Left lung (tissue), 10 donors: ENCODE data around the gene SYNDIG1. TPM values are rescaled to one million over a fixed set of nuclear protein-coding genes. Genes with fewer than 3 reads are reported as not detected.

Source experiments
- ATAC-seq: fragments of 200-7000 bp; cut with Tn5 transposase; one replicate; pipeline ENCODE4 v1.9.1; 2020; ENCODE audit warnings: moderate library complexity
- DNase-seq, 4 donors: peaks; one replicate each; pipeline ENCODE4 v3.0.0-alpha.2; 2013 to 2020
- H3K27ac ChIP-seq, 2 donors: fragments of 200-600 bp; sonication (generic) in 1 of 2; one replicate each; pipeline versions ENCODE4 v1.5.0 to v1.8.0; 2020 to 2021
- H3K27me3 ChIP-seq, 2 donors: fragments of 200-600 bp; sonication (generic) in 1 of 2; one replicate each; pipeline versions ENCODE4 v1.5.0 to v1.8.0; 2020 to 2021
- H3K36me3 ChIP-seq, 2 donors: fragments of 200-600 bp; sonication (generic) in 1 of 2; one replicate each; pipeline versions ENCODE4 v1.5.0 to v1.8.0; 2020 to 2021
- H3K4me1 ChIP-seq, 2 donors: fragments of 200-600 bp; one replicate each; pipeline ENCODE4 v1.8.0; 2021
- H3K4me3 ChIP-seq, 2 donors: fragments of 200-600 bp; sonication (generic) in 1 of 2; one replicate each; pipeline versions ENCODE4 v1.5.0 to v1.8.0; 2020 to 2021; ENCODE audit warnings: mild to moderate bottlenecking in 1 of 2
- H3K9me3 ChIP-seq, 2 donors: fragments of 200-600 bp; sonication (generic) in 1 of 2; one replicate each; pipeline versions ENCODE4 v1.5.0 to v1.8.0; 2020 to 2021
- intact Hi-C, 2 donors: fragments of 100-400 bp; cut with DNase I; formaldehyde crosslinking; loops; one replicate each; pipeline versions ENCODE4 v1.11.2 to v1.14.2; 2022
- polyA plus RNA-seq, 6 donors: library from polyadenylated mRNA; unstranded; fragments of 120-200 nt; gene quantifications; one replicate each; pipeline ENCODE4 v1.2.1, GENCODE V29; 2013; ENCODE audit not compliant: insufficient read length in 6 of 6
- total RNA-seq, 2 donors: library from RNA; stranded (reverse); fragmentation: NEBNext Ultra II Directional; extraction: Animal tissue kit (Norgen Biotek cat#: 25700); gene quantifications; one replicate each; pipeline ENCODE4 v1.2.1, GENCODE V29; 2021
- TF ChIP-seq, protein P1 (sequence below), 2 donors: fragments of 200-600 bp; sonication (generic) in 1 of 2; IDR thresholded peaks; one replicate each; pipeline versions ENCODE4 v1.5.0 to v1.8.0; 2021; ENCODE audit warnings: antibody characterized with exemption in 2 of 2
- donor health status: DM: no; HTN: yes; CAD: no.
- donor health status: DM: no; HTN: no; CAD: no.

SYNDIG1 gene
- total and polyA plus RNA-seq, 8 donors, result 1.3 to 7.8 (median 5.4) TPM

DNA sequence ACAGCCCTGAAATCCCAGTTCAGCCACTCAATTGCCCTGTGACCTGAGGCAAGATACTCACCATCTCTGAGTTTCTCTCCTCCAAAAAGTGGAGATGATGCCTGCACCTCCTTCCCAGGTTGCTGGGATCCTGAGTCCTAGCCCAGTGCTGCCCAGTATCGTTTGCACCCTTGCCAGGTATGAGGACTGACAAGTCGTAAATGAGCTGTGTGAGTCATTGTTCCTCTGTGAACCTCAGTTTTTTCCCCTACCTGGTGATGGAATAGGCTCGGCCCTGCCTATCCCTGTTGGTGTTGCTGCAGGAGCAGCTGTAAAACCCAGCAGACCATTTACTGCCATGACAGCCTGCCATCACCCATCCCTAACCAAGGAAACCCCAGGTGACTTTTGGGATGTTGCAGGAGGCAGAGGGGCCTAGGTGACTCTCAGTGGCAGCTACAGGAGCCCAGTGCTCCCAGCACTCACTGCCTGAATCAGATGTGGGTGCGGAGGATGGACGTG is 229.3 kb downstream of the SYNDIG1 start:
- peaks cover 0 to 74% of the 10 kb centered on the region in 2 donors for H3K27me3 ChIP-seq
- TF ChIP-seq, protein P1, sequence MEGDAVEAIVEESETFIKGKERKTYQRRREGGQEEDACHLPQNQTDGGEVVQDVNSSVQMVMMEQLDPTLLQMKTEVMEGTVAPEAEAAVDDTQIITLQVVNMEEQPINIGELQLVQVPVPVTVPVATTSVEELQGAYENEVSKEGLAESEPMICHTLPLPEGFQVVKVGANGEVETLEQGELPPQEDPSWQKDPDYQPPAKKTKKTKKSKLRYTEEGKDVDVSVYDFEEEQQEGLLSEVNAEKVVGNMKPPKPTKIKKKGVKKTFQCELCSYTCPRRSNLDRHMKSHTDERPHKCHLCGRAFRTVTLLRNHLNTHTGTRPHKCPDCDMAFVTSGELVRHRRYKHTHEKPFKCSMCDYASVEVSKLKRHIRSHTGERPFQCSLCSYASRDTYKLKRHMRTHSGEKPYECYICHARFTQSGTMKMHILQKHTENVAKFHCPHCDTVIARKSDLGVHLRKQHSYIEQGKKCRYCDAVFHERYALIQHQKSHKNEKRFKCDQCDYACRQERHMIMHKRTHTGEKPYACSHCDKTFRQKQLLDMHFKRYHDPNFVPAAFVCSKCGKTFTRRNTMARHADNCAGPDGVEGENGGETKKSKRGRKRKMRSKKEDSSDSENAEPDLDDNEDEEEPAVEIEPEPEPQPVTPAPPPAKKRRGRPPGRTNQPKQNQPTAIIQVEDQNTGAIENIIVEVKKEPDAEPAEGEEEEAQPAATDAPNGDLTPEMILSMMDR (IDR thresholded peaks at IDR 0.05), result no peak
- no peaks in the 10 kb centered on the region for H3K4me1 ChIP-seq
- intact Hi-C loops, result no loop called here
- DNase-seq (no peak), ATAC-seq (no peak)
- no peaks in the 10 kb centered on the region for H3K36me3 ChIP-seq
- no peak overlapping the region for H3K4me3 ChIP-seq
- no peak overlapping the region for H3K27ac ChIP-seq
- no peaks in the 10 kb centered on the region for H3K9me3 ChIP-seq

DNA sequence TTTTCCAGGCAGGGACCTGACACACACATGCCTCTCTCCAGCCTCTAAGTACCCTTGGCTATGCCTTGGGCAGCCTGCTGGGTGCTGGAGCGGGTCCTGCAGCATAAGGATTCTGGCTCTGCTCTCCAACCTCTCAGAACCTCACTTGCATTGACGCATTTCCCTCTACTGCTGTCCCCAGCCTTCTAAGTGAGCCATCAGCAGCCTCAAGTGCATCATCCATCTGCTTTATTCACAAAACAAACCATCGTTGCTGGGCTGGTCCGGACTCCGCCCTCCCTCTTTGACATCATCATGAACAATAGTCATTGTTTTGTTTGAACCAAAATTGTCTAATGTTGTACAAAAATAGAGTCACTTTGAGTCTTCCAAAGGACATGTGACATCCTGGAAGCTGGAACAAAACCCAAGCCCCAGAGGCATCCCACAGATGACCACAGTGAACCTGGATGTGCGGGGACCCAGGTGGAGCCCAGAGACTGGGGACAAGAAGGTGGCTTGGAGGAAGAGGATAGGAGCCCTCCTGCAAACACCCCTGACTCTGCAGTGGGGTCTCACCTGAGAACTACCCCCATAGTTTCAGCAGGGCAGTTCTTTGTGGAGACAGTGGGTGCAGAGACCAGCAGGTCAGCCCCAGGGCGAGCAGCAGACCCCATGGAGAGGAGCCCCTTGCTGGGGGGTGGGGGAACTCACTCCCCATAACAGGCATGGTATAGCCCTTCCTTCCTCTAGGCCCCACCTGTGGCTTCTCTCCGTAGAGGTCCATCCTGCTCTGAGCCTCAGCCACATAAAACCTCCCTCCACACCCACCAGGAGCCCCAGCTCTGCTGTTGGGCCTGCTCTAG is 230.1 kb downstream of the SYNDIG1 start:
- Histone ChIP-seq H3K4me1 (no peaks in the 10 kb centered on the region), H3K9me3 (no peaks in the 10 kb centered on the region), H3K36me3 (no peaks in the 10 kb centered on the region), H3K27me3 (peaks cover 0 to 76% of the 10 kb centered on the region in 2 donors), H3K27ac (no peak overlapping the region), H3K4me3 (no peak overlapping the region)
- TF ChIP-seq, protein P1 (IDR thresholded peaks at IDR 0.05), result no peak
- ATAC-seq, result no peak
- DNase-seq, result no peak
- intact Hi-C loops, result no loop called here

DNA sequence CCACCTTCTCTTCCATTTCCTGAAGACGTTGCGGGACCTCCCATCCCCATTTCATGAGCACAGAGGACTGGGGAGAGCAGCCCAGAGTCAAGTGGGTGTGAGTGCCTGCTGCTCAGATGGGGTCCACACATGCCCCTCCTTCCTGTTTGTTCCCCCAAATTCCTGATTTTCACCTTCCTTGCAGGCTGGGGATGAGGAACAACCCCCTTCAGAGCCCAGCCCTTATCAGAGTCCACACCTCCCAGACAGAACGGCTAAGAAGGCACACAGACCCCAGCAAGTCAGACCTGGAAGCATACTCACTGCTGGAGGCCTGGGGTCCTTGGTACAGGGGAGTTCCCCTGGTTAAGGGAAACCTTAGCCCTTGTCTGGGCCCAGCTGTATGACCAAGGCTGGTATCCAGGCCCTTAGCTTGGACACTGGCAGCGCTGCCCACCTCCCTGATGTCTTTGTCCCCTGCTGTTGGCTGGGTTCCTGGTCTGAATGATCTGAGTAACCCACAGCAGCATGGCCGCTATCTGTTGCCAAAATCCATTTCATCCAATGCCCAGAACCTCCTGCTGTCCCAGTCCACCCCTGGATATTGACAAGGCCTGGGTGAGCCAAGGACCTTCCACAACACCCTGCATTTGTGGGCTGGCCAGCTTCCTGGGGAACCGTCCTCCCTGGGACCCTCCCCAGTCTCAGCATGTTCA is 230.9 kb downstream of the SYNDIG1 start:
- ATAC-seq, result no peak
- peaks cover 0 to 76% of the 10 kb centered on the region in 2 donors for H3K27me3 ChIP-seq
- intact Hi-C loops, result no loop called here

GRCh38 chr20:24701027-24701426 is 231.6 kb downstream of the SYNDIG1 start:
- TF ChIP-seq, protein P1 (IDR thresholded peaks at IDR 0.05), result no peak
- H3K4me1 ChIP-seq, result no peaks in the 10 kb centered on the region
- no peak for ATAC-seq
- no peak overlapping the region for H3K27ac ChIP-seq
- DNase-seq, result no peak
- no peak overlapping the region for H3K4me3 ChIP-seq
- H3K27me3 ChIP-seq, result peaks cover 0 to 74% of the 10 kb centered on the region in 2 donors
- H3K9me3 ChIP-seq, result no peaks in the 10 kb centered on the region
- H3K36me3 ChIP-seq, result no peaks in the 10 kb centered on the region
- intact Hi-C loops, result no loop called here

More for the DNA sequence above, 230.9 kb downstream of the SYNDIG1 start:
- no peaks in the 10 kb centered on the region for H3K9me3 ChIP-seq
- no peak overlapping the region for H3K27ac ChIP-seq
- H3K36me3 ChIP-seq, result no peaks in the 10 kb centered on the region
- TF ChIP-seq, protein P1 (IDR thresholded peaks at IDR 0.05), result no peak
- no peaks in the 10 kb centered on the region for H3K4me1 ChIP-seq
- no peak for DNase-seq
- H3K4me3 ChIP-seq, result no peak overlapping the region

GRCh38 chr20:24701668-24702067 is 232.2 kb downstream of the SYNDIG1 start:
- Histone ChIP-seq H3K27me3 (peaks cover 0 to 76% of the 10 kb centered on the region in 2 donors), H3K4me1 (no peaks in the 10 kb centered on the region), H3K4me3 (no peak overlapping the region), H3K9me3 (no peaks in the 10 kb centered on the region), H3K36me3 (no peaks in the 10 kb centered on the region), H3K27ac (no peak overlapping the region)
- ATAC-seq (no peak), DNase-seq (no peak)
- intact Hi-C loops, result no loop called here
- TF ChIP-seq, protein P1 (IDR thresholded peaks at IDR 0.05), result no peak
